HG03175 (cell line): ENCODE results near the gene SP9.
A peak's percentile ranks its signal among the peaks of the same experiment; 100 is the strongest.

ENCODE experiments used
- ATAC-seq: cut with Tn5 transposase; IDR thresholded peaks from one replicate; pipeline ENCODE4 v1.9.1; 2021; ENCODE audit warnings: mild to moderate bottlenecking, moderate library complexity; ENCODE audit not compliant: unreplicated experiment

Gene SP9

DNA sequence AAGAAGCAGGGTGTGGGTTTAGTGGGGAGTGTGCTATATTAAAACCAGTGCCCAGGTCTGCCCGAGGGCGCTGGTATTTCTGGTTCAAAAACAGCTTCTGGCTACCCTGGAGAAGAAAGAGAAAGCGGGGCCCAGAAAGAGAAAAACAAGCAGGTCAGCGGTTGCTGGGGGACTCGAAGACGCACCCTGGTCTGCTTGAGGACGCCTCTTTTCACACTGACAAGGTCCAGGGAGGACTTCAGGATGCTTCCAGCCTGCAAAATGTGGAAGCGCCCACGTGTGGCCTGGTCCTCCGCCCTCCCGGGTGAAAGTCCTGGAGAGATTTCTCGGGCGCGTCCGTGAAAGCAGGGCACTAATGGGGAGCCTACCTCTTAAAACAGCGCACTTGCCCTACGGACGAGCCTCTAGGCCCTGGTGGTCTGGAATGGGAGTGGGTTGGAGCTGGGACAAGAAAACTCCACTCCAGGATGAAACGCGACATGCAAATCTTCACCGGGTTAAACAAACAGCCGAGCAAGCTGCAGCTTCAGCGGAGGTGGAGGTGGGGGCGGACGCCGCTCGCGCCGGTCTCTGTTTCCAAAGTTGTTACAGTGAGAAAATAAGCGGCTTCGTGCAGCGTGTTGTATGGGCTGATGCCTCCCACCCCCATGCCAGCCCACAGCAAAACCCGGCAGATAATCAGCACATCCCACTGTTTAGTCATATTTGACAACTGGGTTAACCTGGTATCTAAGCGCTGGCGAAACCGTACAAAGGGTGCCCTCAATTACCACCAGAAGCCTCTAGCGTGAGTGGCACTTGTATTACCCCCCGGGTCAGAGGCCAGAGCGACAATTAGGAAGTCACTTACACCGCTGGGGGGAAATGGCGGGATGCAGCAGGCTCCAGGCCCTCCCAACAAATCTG is 1.1 kb upstream of the SP9 start:
- ATAC-seq: no peak

DNA sequence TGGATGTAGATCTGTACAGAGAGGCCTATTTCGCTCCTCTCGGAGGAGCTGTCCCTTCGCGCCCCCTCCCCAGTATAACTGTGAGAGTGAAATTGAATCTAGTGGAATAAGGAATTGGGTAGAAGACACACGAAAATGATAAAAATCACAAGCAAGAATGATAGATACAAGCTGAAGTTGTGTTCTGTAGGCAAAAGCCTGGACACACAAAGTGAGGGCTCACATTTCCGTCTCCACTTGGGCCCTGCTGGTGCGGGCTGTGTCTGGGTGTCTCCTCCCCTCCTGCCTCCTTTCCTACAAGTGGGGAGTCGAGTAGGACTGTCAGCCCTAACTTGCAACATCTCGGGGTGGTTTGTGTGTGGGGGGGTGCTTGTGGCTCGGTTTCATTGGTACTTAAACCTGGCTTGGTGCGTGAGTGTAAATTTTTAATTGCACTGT is 457 bp upstream of the SP9 start:
- no peak for ATAC-seq

DNA sequence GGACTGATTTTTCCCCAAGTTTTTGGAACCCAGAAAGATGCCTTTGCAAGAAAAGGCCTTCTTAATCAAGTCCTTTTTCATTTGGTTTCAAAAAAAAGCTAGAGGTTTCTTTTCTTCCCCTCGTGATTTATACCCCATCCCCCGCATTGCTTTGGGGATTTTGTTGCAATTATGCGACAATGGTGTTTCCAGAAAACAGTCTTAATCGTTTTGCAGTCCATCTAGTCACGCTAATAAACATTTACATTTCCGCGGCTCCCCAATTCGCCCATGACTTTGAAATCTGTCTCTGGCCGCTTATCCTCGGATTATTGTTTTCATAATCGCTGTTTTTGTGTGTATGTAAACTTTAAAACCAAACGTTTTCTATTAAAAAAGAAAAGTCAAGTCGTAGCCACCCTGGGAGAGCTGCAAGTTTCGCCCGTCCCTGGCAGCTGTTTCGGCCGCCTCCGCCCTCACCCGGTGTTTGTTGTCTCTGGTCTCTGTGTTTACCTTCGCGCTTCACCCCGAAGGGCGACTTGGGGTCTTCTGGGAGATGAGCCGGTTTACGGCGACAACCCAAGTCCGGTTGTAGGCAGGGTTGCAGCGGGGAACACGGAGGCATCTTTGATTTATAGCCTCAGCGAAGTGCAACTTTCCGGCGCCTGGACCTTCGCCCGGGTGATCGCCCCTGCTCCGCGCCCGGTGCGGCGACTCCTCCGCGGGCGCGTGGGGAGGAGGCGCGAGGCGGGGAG is 667 bp downstream of the SP9 start:
- ATAC-seq: no peak

DNA sequence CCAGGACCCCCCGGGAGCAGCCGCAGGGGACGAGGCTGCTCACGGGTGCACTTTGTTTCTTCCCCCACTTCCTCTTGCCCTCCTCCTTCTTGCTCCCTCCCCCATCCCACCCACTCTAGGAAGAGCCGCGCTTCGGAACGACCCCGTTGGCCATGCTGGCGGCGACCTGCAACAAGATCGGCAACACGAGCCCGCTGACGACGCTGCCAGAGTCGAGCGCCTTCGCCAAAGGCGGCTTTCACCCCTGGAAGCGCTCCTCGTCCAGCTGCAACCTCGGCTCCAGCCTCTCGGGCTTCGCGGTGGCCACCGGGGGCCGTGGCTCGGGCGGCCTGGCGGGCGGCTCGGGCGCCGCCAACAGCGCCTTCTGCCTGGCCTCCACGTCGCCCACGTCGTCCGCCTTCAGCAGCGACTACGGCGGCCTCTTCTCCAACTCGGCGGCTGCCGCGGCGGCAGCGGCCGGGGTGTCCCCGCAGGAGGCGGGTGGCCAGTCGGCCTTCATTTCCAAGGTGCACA is 1.3 kb downstream of the SP9 start:
- no peak for ATAC-seq

DNA sequence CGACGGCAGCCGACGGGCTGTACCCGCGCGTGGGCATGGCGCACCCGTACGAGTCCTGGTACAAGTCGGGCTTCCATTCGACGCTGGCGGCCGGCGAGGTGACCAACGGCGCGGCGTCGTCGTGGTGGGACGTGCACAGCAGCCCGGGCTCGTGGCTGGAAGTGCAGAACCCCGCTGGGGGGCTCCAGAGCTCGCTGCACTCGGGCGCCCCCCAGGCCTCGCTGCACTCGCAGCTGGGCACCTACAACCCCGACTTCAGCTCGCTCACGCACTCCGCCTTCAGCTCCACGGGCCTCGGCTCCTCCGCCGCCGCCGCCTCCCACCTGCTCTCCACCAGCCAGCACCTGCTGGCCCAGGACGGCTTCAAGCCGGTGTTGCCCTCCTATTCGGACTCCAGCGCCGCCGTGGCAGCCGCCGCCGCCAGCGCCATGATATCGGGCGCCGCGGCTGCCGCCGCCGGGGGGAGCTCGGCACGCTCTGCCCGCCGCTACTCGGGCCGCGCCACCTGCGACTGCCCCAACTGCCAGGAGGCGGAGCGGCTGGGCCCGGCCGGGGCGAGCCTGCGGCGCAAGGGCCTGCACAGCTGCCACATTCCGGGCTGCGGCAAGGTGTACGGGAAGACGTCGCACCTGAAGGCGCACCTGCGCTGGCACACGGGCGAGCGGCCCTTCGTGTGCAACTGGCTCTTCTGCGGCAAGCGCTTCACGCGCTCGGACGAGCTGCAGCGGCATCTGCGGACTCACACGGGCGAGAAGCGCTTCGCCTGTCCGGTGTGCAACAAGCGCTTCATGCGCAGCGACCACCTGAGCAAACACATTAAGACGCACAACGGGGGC is 2.0 kb downstream of the SP9 start:
- ATAC-seq: no peak

DNA sequence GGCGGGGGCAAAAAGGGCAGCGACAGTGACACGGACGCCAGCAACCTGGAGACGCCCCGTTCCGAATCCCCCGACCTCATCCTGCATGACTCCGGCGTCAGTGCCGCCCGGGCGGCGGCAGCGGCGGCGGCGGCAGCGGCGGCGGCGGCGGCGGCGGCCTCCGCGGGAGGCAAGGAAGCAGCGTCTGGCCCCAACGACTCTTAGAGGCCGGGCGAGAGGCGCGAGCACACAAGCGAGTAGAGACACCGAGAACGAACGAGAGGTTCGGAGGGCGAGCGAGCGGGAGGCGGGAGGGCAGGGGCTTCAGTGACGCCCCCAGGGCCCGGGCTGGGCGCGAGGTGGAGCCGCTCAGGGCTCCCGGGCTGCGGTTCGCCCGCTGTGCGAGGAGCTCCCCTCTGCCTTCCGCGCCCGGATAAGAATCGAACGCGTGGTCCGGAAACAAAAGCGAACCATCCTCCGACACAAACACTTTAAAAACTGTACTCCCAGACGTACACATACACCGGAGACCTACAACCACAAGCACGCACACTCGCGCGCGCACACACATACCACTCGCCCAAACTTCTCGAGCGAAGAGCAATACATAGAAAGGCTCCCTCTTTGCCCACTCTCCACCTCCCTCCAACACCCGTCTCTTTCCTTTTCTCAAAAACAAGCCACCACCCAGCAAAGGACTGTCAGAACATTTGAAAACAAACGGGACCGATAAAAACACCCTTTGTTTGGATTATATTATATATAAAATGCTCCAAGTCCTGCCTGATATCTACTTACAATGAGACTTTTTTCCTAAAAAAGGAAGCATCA is 2.8 kb downstream of the SP9 start:
- ATAC-seq: no peak

DNA sequence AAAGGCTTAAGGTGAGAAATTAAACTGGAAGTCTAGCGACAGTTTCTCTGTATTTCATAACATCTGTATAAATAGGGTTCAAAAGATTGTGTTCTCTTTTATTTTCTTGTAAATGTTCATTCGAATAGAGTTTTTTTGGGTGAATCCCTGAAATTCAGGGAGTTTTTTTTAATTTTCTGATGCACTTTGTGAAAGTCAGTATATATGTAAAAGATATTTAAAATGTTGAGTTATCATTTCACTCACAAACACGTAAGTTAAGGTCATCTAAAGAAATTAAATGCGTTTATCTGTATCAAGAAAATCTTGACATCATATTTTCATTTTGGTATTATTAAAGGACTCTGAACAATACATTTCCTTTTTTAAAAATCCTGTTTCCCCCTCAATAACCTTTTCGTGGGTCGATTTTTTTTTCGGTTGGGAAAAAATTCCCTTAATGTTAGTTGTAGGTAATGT is 3.4 kb downstream of the SP9 start:
- no peak for ATAC-seq

DNA sequence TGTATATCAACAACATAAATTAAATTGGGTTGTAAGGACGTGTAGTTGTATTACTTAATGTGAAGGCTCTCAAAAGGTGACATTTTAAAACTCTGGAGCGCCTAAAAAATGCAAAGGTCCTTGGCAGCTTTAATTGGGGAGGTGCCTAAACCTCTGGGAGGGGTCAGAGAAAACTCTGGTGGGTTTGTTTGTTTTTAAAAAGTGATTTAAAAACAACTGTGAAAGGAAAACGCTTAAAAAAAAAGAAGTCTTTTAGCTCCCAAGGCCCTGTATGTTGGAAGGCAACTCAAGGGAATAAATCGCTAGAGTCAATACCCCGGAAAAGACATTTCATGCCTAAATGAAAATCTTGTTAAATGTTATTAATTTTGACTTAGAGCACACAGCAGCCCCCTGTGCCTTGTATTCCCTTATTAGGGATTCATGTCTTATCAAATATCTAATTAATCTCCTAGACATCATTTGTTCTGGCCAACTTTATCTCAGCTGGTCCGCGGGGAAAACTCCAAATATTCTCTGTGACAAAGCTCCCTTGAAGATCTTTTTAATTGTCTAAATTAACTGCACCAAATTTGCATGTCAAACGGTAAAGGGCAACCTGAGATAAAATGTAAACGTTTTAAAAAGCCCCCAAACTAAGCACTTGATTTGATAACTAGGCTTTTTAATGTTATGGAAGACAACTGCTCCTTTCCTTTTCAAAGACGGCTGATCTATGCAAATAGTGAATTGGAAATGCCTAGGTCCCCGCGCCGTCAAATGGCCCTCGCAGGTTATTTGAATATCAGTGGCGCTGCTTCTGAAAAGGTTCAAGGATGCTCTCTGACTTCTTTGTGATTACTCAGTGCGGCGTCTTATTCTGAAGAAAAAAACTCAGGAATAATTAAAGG is 4.2 kb downstream of the SP9 start:
- ATAC-seq: no peak

DNA sequence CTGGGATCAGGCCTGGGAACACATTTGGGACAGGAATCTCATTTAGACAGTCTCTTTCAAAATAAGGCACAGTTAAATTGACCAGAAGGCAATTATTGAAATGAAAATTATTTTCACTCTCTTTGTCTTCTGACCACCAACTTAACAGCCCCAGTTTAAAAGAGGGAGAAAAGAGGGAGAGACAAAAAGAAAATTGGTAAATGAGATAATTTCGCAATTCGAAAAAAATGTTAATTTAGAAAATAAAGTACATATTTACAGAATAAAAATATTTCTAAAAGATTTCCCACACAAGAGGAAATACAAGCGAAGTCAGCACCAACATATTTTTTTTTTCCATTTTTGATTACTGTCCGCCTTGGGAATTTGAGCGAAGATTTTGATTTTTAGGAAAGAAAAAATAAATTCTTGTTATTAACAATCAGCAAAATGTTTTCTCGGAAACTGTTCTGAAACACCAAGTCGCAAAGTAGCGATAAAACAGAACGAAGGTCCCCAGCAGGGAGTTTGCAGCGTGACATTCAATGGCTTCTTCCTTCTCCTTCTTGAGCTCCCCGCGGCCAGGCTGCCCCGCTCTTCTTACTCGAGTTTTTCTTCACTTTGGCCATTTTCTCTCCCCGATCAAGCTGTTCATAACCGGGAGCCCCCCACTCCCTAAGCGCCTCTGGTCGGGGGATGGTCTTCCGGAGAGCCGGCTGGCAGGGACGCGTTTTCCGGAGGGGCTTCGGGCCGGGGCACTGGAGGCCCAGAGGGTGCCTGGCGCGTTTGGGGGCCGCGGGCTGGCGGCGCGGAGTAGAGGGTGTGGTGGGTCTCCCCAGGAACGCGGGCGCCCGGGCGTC is 5.0 kb downstream of the SP9 start:
- ATAC-seq: no peak

DNA sequence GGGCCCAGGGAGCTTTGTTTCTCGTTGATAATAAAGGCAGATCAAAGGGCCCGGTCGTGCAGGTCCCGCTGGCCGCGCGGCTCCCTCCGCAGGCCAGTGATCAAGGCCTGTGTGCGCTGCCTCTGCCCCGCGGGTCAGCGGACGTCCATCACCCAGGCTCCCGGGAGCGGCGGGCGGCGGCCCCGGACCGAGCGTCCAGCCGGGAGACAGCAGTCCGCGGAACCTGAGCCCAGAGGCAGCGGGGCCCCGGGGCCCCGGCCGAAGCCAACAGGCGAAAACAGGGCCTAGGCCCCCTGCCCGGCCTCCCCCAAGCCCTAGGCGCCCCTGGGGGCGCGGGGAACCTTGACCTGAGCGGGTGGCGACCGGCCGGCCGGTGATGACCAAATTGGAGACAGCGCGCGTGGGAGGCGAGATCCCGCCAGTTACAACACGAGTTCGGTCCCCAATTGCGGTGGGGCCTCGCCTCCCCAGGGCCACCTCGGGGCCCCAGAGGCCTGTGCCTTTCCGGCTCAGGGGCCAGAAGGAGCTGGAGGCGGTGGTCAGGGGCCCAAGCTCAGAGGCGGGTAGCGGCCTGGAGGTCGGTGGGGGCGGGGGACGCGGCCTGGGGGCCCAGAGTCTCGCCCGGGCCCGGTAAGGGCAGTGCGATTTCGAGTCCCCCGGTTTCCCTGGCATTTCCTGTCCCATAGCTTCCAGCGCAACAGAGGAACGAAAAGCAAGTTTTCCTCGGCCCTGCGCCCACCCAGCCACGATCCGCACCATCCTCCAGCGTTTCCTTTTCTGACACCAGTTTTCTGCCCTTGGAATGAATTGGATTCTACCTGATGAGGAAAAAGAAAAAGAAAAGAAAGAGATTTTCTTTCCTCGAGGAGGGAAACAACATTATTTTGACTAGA is 5.9 kb downstream of the SP9 start:
- ATAC-seq: no peak

DNA sequence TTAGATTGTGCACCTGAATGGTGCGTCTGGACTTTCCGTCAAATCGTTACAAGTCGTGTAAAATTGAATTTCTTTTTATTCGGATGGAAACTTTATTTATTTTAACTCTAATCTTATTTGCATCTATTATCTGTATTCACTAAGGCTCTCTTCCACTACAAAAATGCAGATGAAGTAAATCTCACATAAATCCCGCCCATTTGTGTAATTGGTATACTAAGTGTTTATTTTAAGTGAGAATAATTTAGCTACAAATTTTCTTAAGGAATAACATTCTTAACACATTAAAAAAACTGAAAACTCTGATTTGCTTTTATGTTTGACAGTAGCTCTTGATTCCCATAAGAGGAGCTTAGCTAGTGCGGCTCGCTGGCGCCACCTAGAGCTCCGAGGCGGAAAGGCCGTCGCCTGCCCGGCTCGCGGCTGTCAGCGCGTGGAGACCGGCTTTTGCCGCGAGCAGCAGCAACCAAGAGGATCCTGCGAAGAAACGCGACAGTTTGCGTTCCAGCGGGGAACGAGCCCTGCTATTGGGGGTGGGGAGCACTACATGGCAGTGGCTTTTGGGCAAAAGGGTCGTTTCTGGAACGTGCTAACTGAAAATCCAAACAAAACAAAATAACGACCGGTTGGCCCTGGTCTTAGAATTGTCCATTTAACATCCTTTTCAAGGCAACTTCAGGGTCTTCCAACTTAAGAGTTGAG is 6.7 kb downstream of the SP9 start:
- ATAC-seq: peak; percentile 58

DNA sequence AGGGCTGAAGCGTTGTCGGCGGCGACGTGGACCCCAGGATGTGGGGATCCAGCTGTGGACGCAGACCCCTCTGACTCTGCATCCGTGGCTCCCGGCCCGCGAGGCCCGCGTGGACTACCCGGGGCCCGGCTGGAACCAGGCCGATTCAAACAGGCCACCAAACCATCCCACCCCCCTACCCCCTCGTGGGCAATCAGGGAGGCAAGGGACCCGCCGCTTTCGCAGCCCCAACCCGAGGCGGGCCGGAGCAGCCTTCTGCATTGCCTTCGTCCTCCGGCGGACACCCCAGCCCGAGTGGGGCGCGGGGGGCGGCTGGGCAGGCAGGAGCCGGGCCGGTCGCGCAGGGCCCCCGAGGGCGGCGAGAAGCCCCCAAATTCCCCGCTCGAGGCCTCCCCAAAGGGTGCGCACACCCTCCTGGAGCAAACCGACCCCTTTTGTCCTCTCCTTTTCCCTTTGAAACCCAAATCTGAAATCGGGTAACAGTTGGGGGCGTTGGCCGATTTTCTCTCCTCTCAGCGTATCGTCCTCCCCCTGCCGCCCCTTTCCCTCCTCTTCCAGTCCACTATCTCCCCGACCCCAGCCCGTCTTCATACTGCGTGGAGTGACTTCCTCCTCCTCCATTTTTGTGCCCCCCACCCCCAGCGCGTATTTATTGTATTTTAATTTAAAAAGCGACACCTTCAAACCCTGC is 7.4 kb downstream of the SP9 start:
- ATAC-seq: no peak

DNA sequence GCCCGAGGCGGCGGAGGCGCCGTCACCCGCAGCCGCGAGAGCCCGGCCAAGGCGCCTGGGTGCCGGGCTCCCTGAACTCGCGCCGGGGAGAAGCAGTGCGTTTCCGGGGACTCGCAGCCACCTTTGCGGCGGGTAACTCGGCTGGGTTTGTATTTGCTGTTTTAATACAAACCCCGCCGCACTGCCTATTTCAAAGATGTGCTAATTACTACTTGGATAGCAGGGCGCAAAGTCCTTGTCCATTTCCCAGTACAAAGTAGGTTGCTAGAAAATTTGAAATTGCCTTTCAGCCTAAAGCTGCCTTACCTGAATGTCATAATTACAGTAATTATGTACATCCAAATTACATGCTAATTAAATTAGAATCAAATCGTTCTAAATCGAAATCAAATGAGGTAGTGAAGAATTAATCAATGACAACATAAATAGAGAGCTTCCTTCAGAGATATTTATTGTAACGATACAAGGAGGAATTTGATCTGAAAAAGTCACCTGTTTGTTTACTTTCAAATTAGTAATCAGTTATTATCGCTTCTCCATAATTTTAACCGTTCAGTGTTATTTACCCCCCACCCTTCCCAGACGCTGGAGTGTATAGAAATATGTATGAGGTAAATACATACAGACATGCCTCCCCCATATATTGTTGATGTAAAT is 8.1 kb downstream of the SP9 start:
- ATAC-seq: no peak

DNA sequence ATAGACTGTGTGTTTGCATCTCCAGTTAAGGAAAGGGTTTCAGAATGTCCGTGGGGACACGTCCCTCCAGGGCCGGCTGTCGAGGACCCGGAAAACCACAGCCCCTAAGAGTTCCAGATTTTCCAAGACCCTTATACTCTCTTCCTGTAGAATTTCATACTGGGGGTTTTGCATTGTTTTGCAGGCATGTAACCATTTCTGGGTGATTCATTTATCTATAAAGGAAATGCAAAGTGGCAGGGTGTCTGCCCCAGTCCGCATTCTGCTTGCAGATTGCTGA is 8.5 kb downstream of the SP9 start:
- ATAC-seq: no peak

DNA sequence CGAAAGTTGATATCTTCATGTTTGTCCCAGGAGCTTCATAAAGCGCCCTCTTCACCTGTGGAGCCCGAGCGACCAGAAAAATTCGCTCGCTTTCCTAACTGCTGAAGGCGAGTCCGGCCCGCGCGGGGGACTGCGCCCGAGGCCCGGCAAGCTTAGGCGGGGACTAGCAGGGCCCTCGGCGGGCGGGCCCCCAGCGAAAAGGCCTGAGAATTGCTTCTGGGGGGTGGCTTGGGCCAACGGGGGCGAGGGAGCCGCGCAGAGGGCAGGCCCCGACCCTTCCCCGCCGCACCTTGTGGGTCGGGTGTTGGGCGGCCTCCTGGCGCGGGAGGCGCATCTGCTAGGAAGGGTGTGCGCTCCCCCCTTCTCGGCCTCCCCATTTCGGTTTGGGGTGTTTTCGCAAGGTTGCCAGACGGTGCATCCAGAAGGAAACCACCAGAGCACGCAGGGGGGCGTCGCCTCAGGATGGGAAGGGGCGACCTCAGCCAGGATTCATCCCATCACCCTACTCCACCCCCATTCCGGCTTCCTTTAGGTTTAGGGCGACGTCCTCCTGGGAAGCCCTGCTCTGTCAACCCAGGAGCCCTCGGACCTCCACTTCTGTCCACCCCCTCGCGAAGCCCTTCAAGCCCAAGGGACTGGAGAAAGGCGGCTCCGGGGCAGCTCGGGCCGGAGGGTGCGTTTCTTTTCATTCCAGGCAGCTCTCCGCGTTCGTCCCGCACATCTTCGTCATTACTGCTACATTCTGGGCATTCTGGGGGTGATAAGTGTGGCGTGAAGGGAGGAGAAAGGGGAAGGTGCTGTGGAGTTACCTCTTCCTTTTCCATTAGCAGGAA is 9.1 kb downstream of the SP9 start:
- no peak for ATAC-seq
